Activated naive CD4-positive, alpha-beta T cell treated with anti-CD3 and anti-CD28 coated beads, Interleukin-2, amount 50 U/mL, for 72 hours (primary cell): Measurements from ENCODE around the gene NRTN. TPM values are rescaled to one million over a fixed set of nuclear protein-coding genes. Genes with fewer than 3 reads are reported as not detected.
A peak's percentile ranks its signal among the peaks of the same experiment; 100 is the strongest.

Source experiments
- ATAC-seq, 2 donors: fragments of 150-1000 bp; cut with Tn5 transposase; 2 replicates each; pipeline ENCODE4 v1.10.0; 2021; ENCODE audit warnings: mild to moderate bottlenecking in 2 of 2, moderate library complexity in 2 of 2
- DNase-seq, 2 donors: peaks; one replicate each; pipeline ENCODE4 v3.0.0; 2021 to 2022; ENCODE audit warnings: low spot score in 2 of 2
- H3K27ac Mint-ChIP-seq, 2 donors: one replicate each; pipeline ENCODE4 v1.8.0; 2022; ENCODE audit warnings: mild to moderate bottlenecking in 2 of 2, mixed read lengths in 2 of 2
- H3K36me3 Mint-ChIP-seq, 2 donors: one replicate each; pipeline ENCODE4 v1.8.0; 2022; ENCODE audit warnings: mixed read lengths in 2 of 2
- H3K9me3 Mint-ChIP-seq, 2 donors: one replicate each; pipeline ENCODE4 v1.8.0; 2022; ENCODE audit warnings: mixed read lengths in 2 of 2
- total RNA-seq, 2 donors: library from RNA; stranded (reverse); gene quantifications; one replicate each; pipeline ENCODE4 v1.2.3, GENCODE V29; 2022

The NRTN gene
- total RNA-seq, 2 donors from 2014 or later, result 1.1 to 2.1 TPM

- H3K27ac Mint-ChIP-seq, result peak overlapping the region; percentile 40 to 74
Observed at GRCh38 chr19:5803752-5804515, 933 bp upstream of the NRTN start.

GRCh38 chr19:5805462-5806132, 730 bp downstream of the NRTN start:
- DNase-seq, result peak in 1 of 2 donors; percentile 80
- no peaks in the 10 kb centered on the region for H3K9me3 Mint-ChIP-seq
- no peak overlapping the region for H3K27ac Mint-ChIP-seq
- no peaks in the 10 kb centered on the region for H3K36me3 Mint-ChIP-seq
- ATAC-seq, result peak in 1 of 2 donors; percentile 30

More at GRCh38 chr19:5803752-5804515, 933 bp upstream of the NRTN start:
- peak; percentile 93 to 94 for ATAC-seq
- Mint-ChIP-seq H3K36me3 (no peaks in the 10 kb centered on the region), H3K9me3 (no peaks in the 10 kb centered on the region)
- DNase-seq, result peak; percentile 94 to 100

GRCh38 chr19:5806133-5806489, 1.2 kb downstream of the NRTN start:
- ATAC-seq (no peak), DNase-seq (no peak)
- Mint-ChIP-seq H3K36me3 (no peaks in the 10 kb centered on the region), H3K27ac (no peak overlapping the region), H3K9me3 (no peaks in the 10 kb centered on the region)

- no peaks in the 10 kb centered on the region for H3K9me3 Mint-ChIP-seq
- ATAC-seq, result no peak
- no peak overlapping the region for H3K27ac Mint-ChIP-seq
Observed at GRCh38 chr19:5806905-5807304, 2.0 kb downstream of the NRTN start.

GRCh38 chr19:5808120-5808816, 3.4 kb downstream of the NRTN start:
- ATAC-seq, result no peak
- Mint-ChIP-seq H3K27ac (peak overlapping the region in 1 of 2 donors; percentile 44), H3K9me3 (no peaks in the 10 kb centered on the region), H3K36me3 (no peaks in the 10 kb centered on the region)
- no peak for DNase-seq

More at GRCh38 chr19:5806905-5807304, 2.0 kb downstream of the NRTN start:
- H3K36me3 Mint-ChIP-seq, result no peaks in the 10 kb centered on the region
- no peak for DNase-seq

- ATAC-seq (no peak), DNase-seq (no peak)
Observed at GRCh38 chr19:5809053-5809452, 4.2 kb downstream of the NRTN start.

GRCh38 chr19:5809469-5809868, 4.6 kb downstream of the NRTN start:
- Mint-ChIP-seq H3K36me3 (no peaks in the 10 kb centered on the region), H3K9me3 (no peaks in the 10 kb centered on the region), H3K27ac (no peak overlapping the region)
- ATAC-seq (no peak), DNase-seq (no peak)

More at GRCh38 chr19:5809053-5809452, 4.2 kb downstream of the NRTN start:
- no peaks in the 10 kb centered on the region for H3K9me3 Mint-ChIP-seq
- H3K27ac Mint-ChIP-seq, result peak overlapping the region in 1 of 2 donors; percentile 44
- no peaks in the 10 kb centered on the region for H3K36me3 Mint-ChIP-seq

- DNase-seq, result no peak
- ATAC-seq, result no peak
- Mint-ChIP-seq H3K36me3 (no peaks in the 10 kb centered on the region), H3K9me3 (no peaks in the 10 kb centered on the region), H3K27ac (no peak overlapping the region)
Observed at GRCh38 chr19:5811117-5811516, 6.2 kb downstream of the NRTN start.

GRCh38 chr19:5814123-5814851, 9.4 kb downstream of the NRTN start:
- Mint-ChIP-seq H3K36me3 (no peaks in the 10 kb centered on the region), H3K9me3 (no peaks in the 10 kb centered on the region), H3K27ac (no peak overlapping the region)
- ATAC-seq, result no peak
- DNase-seq, result no peak

- no peaks in the 10 kb centered on the region for H3K36me3 Mint-ChIP-seq
- no peak for ATAC-seq
Observed at GRCh38 chr19:5814852-5815246, 10.0 kb downstream of the NRTN start.

GRCh38 chr19:5817218-5817617, 12.4 kb downstream of the NRTN start:
- ATAC-seq (no peak), DNase-seq (no peak)
- H3K27ac Mint-ChIP-seq, result no peak overlapping the region
- H3K9me3 Mint-ChIP-seq, result no peaks in the 10 kb centered on the region
- H3K36me3 Mint-ChIP-seq, result no peaks in the 10 kb centered on the region

More at GRCh38 chr19:5814852-5815246, 10.0 kb downstream of the NRTN start:
- Mint-ChIP-seq H3K9me3 (no peaks in the 10 kb centered on the region), H3K27ac (no peak overlapping the region)
- no peak for DNase-seq

GRCh38 chr19:5818594-5818993, 13.7 kb downstream of the NRTN start:
- H3K27ac Mint-ChIP-seq, result no peak overlapping the region
- H3K9me3 Mint-ChIP-seq, result no peaks in the 10 kb centered on the region
- no peaks in the 10 kb centered on the region for H3K36me3 Mint-ChIP-seq
- DNase-seq (no peak), ATAC-seq (no peak)

- ATAC-seq, result no peak
- H3K27ac Mint-ChIP-seq, result no peak overlapping the region
- H3K9me3 Mint-ChIP-seq, result no peaks in the 10 kb centered on the region
- H3K36me3 Mint-ChIP-seq, result no peaks in the 10 kb centered on the region
- no peak for DNase-seq
Observed at GRCh38 chr19:5820785-5821184, 15.9 kb downstream of the NRTN start.

- Mint-ChIP-seq H3K9me3 (no peaks in the 10 kb centered on the region), H3K27ac (no peak overlapping the region), H3K36me3 (no peaks in the 10 kb centered on the region)
- ATAC-seq (no peak), DNase-seq (no peak)
Observed at GRCh38 chr19:5821521-5822180, 16.8 kb downstream of the NRTN start.

GRCh38 chr19:5822181-5822844, 17.4 kb downstream of the NRTN start:
- no peaks in the 10 kb centered on the region for H3K36me3 Mint-ChIP-seq
- no peak overlapping the region for H3K27ac Mint-ChIP-seq
- H3K9me3 Mint-ChIP-seq, result no peaks in the 10 kb centered on the region
- ATAC-seq (no peak), DNase-seq (no peak)
